ENCODE measurements around the gene TMEM86B.
A peak's percentile ranks its signal among the peaks of the same experiment; 100 is the strongest.

Gene TMEM86B

DNA sequence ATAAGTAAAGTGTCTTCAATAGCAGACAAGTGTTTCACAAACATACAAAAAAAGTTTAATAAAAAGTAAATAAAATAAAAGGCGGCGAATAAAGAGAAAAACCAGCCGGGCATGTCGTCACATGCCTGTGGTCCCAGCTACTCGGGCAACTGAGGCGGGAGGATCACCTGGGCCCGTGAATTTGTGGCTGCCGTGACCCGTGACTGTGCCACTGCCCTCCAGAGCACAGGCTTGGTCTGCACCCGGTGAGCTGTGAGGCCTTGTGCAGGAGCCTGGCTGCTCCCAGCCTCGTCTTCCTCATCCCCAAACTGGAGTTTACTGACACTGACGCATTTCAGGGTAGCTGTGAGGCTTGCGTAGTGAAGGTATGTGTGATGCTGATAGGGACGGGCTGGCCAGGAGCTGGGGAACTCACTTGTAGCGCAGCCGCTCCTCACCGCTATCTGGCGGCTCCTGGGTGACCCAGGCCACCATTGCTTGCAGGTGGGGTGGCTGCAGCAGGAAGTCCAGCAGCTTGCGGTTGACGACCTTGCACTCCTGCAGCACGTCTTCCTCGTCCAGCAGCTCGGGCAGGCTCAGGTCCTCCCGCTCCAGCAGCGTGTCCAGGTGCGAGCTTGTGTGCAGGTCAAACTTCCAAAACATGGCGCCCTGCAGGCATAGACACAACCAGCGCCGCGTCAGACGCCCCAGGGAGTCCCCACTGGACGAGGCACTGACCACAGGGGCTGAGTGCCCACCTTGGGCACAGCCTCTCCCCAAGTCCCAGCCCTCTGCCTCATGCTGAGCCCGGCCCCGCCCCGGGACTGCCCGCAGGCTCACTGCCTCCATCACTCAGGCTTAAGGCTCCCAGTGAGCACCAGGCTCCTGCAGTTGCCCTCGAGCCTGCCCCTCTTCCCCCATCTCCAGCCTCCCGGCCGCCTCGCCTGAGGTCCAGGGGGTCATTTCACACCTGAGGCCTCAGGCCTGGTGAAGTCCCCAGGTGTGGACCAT is 18.2 kb upstream of the TMEM86B start:
- H3K27ac ChIP-seq (ENCODE audit: poor library complexity, severe bottlenecking) = no peak overlapping the region
- no peak for ATAC-seq (ENCODE audit: low read depth)
- no peak for DNase-seq (ENCODE audit: low spot score)
- peaks cover 10% of the 10 kb centered on the region for H3K4me1 ChIP-seq (ENCODE audit: insufficient read depth, poor library complexity, severe bottlenecking)
- no peak overlapping the region for H3K4me3 ChIP-seq (ENCODE audit: severe bottlenecking)
- no peaks in the 10 kb centered on the region for H3K27me3 ChIP-seq (ENCODE audit: insufficient read depth, poor library complexity, severe bottlenecking)
- peaks cover 38% of the 10 kb centered on the region for H3K36me3 ChIP-seq (ENCODE audit: low read depth)
- H3K9me3 ChIP-seq (ENCODE audit: severe bottlenecking) = no peaks in the 10 kb centered on the region
- TF ChIP-seq, protein P1, sequence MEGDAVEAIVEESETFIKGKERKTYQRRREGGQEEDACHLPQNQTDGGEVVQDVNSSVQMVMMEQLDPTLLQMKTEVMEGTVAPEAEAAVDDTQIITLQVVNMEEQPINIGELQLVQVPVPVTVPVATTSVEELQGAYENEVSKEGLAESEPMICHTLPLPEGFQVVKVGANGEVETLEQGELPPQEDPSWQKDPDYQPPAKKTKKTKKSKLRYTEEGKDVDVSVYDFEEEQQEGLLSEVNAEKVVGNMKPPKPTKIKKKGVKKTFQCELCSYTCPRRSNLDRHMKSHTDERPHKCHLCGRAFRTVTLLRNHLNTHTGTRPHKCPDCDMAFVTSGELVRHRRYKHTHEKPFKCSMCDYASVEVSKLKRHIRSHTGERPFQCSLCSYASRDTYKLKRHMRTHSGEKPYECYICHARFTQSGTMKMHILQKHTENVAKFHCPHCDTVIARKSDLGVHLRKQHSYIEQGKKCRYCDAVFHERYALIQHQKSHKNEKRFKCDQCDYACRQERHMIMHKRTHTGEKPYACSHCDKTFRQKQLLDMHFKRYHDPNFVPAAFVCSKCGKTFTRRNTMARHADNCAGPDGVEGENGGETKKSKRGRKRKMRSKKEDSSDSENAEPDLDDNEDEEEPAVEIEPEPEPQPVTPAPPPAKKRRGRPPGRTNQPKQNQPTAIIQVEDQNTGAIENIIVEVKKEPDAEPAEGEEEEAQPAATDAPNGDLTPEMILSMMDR (IDR thresholded peaks at IDR 0.05; ENCODE audit: poor library complexity, severe bottlenecking) = no peak

DNA sequence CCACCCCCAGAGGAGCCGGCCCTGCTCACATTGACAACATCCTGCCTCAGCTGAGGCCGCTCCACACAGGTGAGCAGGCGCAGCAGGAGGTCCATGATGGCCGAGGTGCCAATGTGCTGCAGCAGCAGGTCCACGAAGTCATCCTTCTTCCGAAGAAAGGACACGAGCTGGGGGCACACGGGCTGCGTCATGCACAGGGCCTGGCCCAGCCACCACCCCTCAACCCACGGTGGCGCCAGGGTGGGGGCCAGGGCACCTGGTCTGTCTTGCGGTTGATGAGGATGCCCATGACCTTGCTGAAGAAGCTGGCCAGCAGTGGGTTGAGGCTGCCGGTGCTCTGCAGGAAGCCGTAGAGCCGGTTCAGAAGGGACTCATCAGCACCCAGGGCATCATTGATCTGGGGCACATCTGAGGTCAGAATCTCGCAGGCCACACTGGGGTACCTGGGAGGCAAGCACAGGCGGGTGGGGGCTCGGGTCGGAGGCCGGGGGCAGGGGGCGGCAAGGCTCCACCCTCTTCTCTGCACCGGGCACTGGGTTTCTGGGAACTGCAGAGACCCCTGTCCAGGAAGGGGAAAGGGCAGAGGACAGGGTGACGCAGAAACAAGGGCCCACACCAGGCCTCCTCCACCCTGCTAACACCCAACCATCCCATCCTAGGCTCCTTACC is 16.8 kb upstream of the TMEM86B start:
- ATAC-seq (ENCODE audit: low read depth) = no peak
- no peak for DNase-seq (ENCODE audit: low spot score)
- Histone ChIP-seq H3K36me3 (ENCODE audit: low read depth) (peaks cover 46% of the 10 kb centered on the region), H3K4me3 (ENCODE audit: severe bottlenecking) (no peak overlapping the region), H3K27ac (ENCODE audit: poor library complexity, severe bottlenecking) (no peak overlapping the region), H3K4me1 (ENCODE audit: insufficient read depth, poor library complexity, severe bottlenecking) (peaks cover 7% of the 10 kb centered on the region), H3K9me3 (ENCODE audit: severe bottlenecking) (no peaks in the 10 kb centered on the region), H3K27me3 (ENCODE audit: insufficient read depth, poor library complexity, severe bottlenecking) (no peaks in the 10 kb centered on the region)
- TF ChIP-seq, protein P1 (IDR thresholded peaks at IDR 0.05; ENCODE audit: poor library complexity, severe bottlenecking) = no peak

DNA sequence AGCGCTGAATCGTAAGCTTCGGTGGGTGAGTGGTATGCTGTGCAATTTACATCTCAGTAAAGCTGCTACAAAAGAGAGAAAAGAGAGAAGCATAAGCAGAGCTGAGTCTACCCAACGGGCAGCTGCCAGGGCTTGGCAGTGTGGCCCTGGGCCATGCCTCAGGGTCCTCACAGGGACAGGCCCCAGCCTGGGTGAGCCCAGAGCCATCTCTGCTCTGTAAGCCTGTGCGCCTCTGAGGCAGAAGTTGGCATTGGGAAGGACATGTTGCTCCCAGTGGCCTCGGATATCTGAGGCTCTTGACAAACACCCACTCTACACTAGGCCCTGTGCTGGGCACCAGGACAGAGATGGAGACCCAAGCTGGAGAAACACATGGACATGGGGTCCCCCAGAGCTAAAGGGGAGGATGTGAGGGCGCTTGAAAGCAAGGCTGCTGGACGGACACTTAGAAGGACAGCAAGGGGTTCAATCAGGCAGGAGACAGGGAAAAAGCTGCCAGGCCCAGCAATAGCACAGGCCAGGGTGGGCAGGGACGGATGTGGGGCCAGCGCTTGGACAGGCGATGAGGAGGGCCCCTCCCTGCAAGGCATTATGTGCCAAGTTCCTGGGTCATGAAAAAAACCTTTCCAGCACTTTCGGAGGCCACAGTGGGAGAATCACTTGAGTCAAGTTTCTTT is 15.6 kb upstream of the TMEM86B start:
- DNase-seq (ENCODE audit: low spot score) = no peak
- Histone ChIP-seq H3K36me3 (ENCODE audit: low read depth) (peaks cover 57% of the 10 kb centered on the region), H3K27me3 (ENCODE audit: insufficient read depth, poor library complexity, severe bottlenecking) (no peaks in the 10 kb centered on the region), H3K4me3 (ENCODE audit: severe bottlenecking) (no peak overlapping the region), H3K27ac (ENCODE audit: poor library complexity, severe bottlenecking) (no peak overlapping the region), H3K9me3 (ENCODE audit: severe bottlenecking) (no peaks in the 10 kb centered on the region), H3K4me1 (ENCODE audit: insufficient read depth, poor library complexity, severe bottlenecking) (peaks cover 7% of the 10 kb centered on the region)
- no peak for ATAC-seq (ENCODE audit: low read depth)
- TF ChIP-seq, protein P1 (IDR thresholded peaks at IDR 0.05; ENCODE audit: poor library complexity, severe bottlenecking) = no peak

DNA sequence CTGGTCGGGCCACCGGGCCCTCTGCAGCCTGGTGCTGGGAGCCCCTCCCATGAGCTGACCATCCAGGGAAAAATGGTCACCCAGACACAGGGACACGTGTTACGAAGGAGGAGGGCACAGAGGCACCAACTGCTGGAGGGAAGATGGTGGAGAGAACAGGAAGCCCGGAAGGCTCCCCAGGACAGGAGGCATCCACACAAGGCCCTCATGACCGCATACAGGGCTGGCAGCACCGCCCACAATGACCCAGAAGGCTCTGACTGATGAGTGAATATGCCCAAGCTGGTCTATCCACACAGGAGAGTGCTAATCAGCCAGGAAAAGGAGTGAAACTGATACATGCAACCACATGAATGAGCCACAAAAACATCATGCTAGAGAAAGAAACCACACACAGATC is 14.0 kb upstream of the TMEM86B start:
- Histone ChIP-seq H3K27me3 (ENCODE audit: insufficient read depth, poor library complexity, severe bottlenecking) (no peaks in the 10 kb centered on the region), H3K4me3 (ENCODE audit: severe bottlenecking) (no peak overlapping the region), H3K9me3 (ENCODE audit: severe bottlenecking) (no peaks in the 10 kb centered on the region), H3K4me1 (ENCODE audit: insufficient read depth, poor library complexity, severe bottlenecking) (peaks cover 1% of the 10 kb centered on the region), H3K27ac (ENCODE audit: poor library complexity, severe bottlenecking) (no peak overlapping the region), H3K36me3 (ENCODE audit: low read depth) (peaks cover 69% of the 10 kb centered on the region)
- TF ChIP-seq, protein P1 (IDR thresholded peaks at IDR 0.05; ENCODE audit: poor library complexity, severe bottlenecking) = no peak
- no peak for DNase-seq (ENCODE audit: low spot score)
- ATAC-seq (ENCODE audit: low read depth) = 0 out of 3 replicates have a peak, but pooled peaks have one; percentile 13
